B cell (primary cell): ENCODE results near the gene ARHGDIG. TPM values are rescaled to one million over a fixed set of nuclear protein-coding genes. Genes with fewer than 3 reads are reported as not detected.

Source experiments
- ATAC-seq: fragments of 200-7000 bp; cut with Tn5 transposase; one replicate; pipeline ENCODE4 v1.10.0; 2021; ENCODE audit warnings: low read depth, mild to moderate bottlenecking, moderate number of reproducible peaks, moderate library complexity
- CTCF ChIA-PET: fragments of 350-600 bp; sonication (Branson Sonifier 250); formaldehyde crosslinking; loops from one replicate; lab custom pipeline; 2021; ENCODE audit warnings: antibody characterized with exemption, inconsistent platforms; lab: Charles Lee
- POLR2A ChIA-PET: fragments of 350-600 bp; sonication (Branson Sonifier 250); formaldehyde crosslinking; loops from one replicate; lab custom pipeline; 2021; ENCODE audit warnings: antibody characterized with exemption; lab: Charles Lee
- DNase-seq: peaks from one replicate; pipeline ENCODE4 v3.0.0; 2013
- H2AFZ ChIP-seq: 2 replicates; pipeline ENCODE4 v1.6.1; 2012; ENCODE audit warnings: mild to moderate bottlenecking, low read depth, low read length; ENCODE audit not compliant: insufficient read depth, poor library complexity, severe bottlenecking
- H3K27ac ChIP-seq, 2 donors: 1 replicate in 1 of 2; 2 replicates in 1 of 2; pipeline ENCODE4 v1.5.1; 2012 to 2013; ENCODE audit warnings: low read length in 2 of 2, mild to moderate bottlenecking in 2 of 2, moderate library complexity in 1 of 2
- H3K27me3 ChIP-seq, 4 experiments: fragments of 200-600 bp in 1 of 4; sonication (generic) in 1 of 4; replicated peaks in 1 of 4; 1 replicate in 2 of 4; 2 replicates in 2 of 4; pipeline versions ENCODE4 v1.6.1 to v1.7.0; 2013 to 2016; ENCODE audit warnings: low read length in 3 of 4, mild to moderate bottlenecking in 2 of 4, mixed read lengths in 1 of 4, moderate library complexity in 1 of 4; ENCODE audit not compliant: insufficient read depth in 4 of 4, control insufficient read depth in 3 of 4; ENCODE audit errors: control extremely low read depth in 1 of 4
- H3K36me3 ChIP-seq, 2 experiments: replicated peaks in 1 of 2; 1 replicate in 1 of 2; 2 replicates in 1 of 2; pipeline versions ENCODE4 v1.6.1 to v1.7.1; 2013; ENCODE audit warnings: low read length in 1 of 2; ENCODE audit not compliant: insufficient read depth in 2 of 2, control insufficient read depth in 1 of 2; ENCODE audit errors: control extremely low read depth in 1 of 2, extremely low read depth in 1 of 2
- H3K4me1 ChIP-seq, 2 donors: fragments of 200-600 bp in 1 of 2; sonication (generic) in 1 of 2; 1 replicate in 1 of 2; 2 replicates in 1 of 2; pipeline versions ENCODE4 v1.5.1 to v1.6.1; 2013 to 2017; ENCODE audit warnings: low read length in 2 of 2; ENCODE audit not compliant: control insufficient read depth in 2 of 2, insufficient read depth in 2 of 2
- H3K4me2 ChIP-seq: replicated peaks from 2 replicates; pipeline ENCODE3; 2012; ENCODE audit warnings: mild to moderate bottlenecking, low read depth, low read length; ENCODE audit not compliant: poor library complexity, severe bottlenecking
- H3K4me3 ChIP-seq, 5 experiments: fragments of 200-600 bp in 1 of 5; sonication (generic) in 1 of 5; 1 replicate in 3 of 5; 2 replicates in 2 of 5; pipeline versions ENCODE4 v1.5.1 to v1.7.0; 2011 to 2016; ENCODE audit warnings: low read length in 4 of 5, mild to moderate bottlenecking in 4 of 5, low read depth in 2 of 5, control low read depth in 1 of 5, moderate library complexity in 1 of 5; ENCODE audit not compliant: insufficient read depth in 1 of 5; ENCODE audit errors: control extremely low read depth in 1 of 5, extremely low read depth in 1 of 5
- H3K79me2 ChIP-seq: fragments of 200-600 bp; sonication (generic); one replicate; pipeline ENCODE4 v1.6.0; 2016; ENCODE audit warnings: low read length; ENCODE audit not compliant: control insufficient read depth, insufficient read depth
- H3K9ac ChIP-seq: fragments of 200-600 bp; sonication (generic); 2 replicates; pipeline ENCODE4 v1.6.1; 2017; ENCODE audit warnings: mild to moderate bottlenecking, low read length, moderate library complexity
- H3K9me3 ChIP-seq, 3 donors: one replicate each; pipeline versions ENCODE4 v1.6.1 to v1.7.1; 2013; ENCODE audit warnings: low read length in 2 of 3; ENCODE audit not compliant: control insufficient read depth in 2 of 3, insufficient read depth in 1 of 3; ENCODE audit errors: control extremely low read depth in 1 of 3
- H4K20me1 ChIP-seq: 2 replicates; pipeline ENCODE4 v1.6.0; 2012; ENCODE audit warnings: mild to moderate bottlenecking, low read length; ENCODE audit not compliant: insufficient read depth, control insufficient read depth, poor library complexity, severe bottlenecking
- H3K27ac Mint-ChIP-seq: one replicate; pipeline ENCODE4 v1.8.0; 2021; ENCODE audit warnings: mixed read lengths
- H3K27me3 Mint-ChIP-seq: one replicate; pipeline ENCODE4 v1.8.0; 2021; ENCODE audit warnings: mixed read lengths
- H3K4me1 Mint-ChIP-seq: one replicate; pipeline ENCODE4 v1.8.0; 2021; ENCODE audit warnings: mixed read lengths
- H3K4me3 Mint-ChIP-seq: one replicate; pipeline ENCODE4 v1.8.0; 2021; ENCODE audit warnings: mixed read lengths
- H3K9me3 Mint-ChIP-seq: one replicate; pipeline ENCODE4 v1.8.0; 2022; ENCODE audit warnings: mixed read lengths; ENCODE audit not compliant: insufficient read depth
- EZH2 ChIP-seq: IDR thresholded peaks from 2 replicates; pipeline ENCODE4 v1.6.1; 2012; ENCODE audit warnings: borderline replicate concordance, low read depth, mild to moderate bottlenecking, moderate library complexity, low read length; ENCODE audit not compliant: insufficient read depth, poor library complexity, severe bottlenecking
- WGBS: methylation state at CpG from one replicate; pipeline ENCODE4 v1.1.5; 2013; ENCODE audit warnings: missing lambda C conversion rate; ENCODE audit not compliant: insufficient coverage; 5-methylcytosine and 5-hydroxymethylcytosine counted together
- intact Hi-C: fragments of 100-400 bp; cut with micrococcal nuclease; formaldehyde crosslinking; loops from one replicate; pipeline ENCODE4 v1.10.0; 2022
- polyA plus RNA-seq: library from polyadenylated mRNA; depleted of rRNA; stranded (reverse); fragments of >200 nt; gene quantifications from 2 replicates; pipeline ENCODE4 v1.2.3, GENCODE V29; 2012
- total RNA-seq, 2 donors: library from RNA; stranded (reverse); fragments of 120-200 nt in 1 of 2; gene quantifications; 1 replicate in 1 of 2; 2 replicates in 1 of 2; pipeline versions ENCODE4 v1.2.3 to v1.2.4, GENCODE V29; 2013 to 2022
- TF ChIP-seq, protein P1 (sequence below): fragments of 200-600 bp; IDR thresholded peaks from one replicate; pipeline ENCODE4 v1.8.0; 2022; ENCODE audit warnings: antibody characterized with exemption, mild to moderate bottlenecking

The ARHGDIG gene
- total and polyA plus RNA-seq, 2 donors (not counting 1 experiment from before 2014, with no cell fraction given), result 0.64 TPM; not detected in 1

DNA sequence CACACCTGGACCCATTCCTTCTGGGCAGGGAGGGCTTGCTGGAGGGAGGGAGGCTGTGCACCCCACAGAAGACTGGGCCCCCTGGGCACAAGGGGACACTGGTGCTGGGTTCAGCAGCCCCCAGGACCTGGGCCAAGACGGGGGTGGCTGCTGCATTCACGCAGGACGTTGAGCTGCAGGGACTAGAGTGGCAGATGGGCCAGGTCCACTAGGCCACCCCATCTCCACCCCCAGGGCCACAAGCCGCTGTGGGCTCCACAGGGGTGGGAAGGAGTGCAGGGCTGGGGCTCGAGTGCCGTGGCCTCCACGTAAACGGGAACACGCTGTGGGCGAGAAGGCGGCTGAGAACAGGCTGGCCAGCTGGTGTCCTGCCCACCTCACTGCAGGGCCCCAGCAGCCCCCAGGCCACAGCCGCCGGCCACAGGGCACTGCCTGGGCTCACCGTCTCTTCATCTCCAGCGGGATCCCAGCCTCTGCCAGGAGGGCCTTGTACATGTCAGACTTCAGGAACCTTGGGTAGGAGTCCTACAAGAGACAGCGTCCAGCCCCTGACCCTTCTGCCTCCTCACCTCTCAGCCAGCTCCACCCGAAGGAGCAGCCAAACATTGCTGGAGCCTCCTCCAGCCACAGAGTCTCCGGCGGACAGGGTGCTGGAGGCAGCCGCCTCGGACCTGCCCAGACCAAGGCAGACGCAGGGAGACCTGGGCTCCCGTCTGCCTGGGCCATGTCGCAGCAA lies 11.2 kb upstream of the ARHGDIG start:
- H3K4me1 ChIP-seq, result no peaks in the 10 kb centered on the region
- H3K36me3 ChIP-seq, result no peaks in the 10 kb centered on the region
- CTCF ChIA-PET, result no interaction called here
- H3K27ac ChIP-seq, result no peak overlapping the region
- ATAC-seq, result no peak
- H2AFZ ChIP-seq, result no peak overlapping the region
- no peaks in the 10 kb centered on the region for H3K9me3 ChIP-seq
- intact Hi-C loops, result no loop called here
- H3K4me2 ChIP-seq, result no peak overlapping the region
- POLR2A ChIA-PET, result no interaction called here
- Mint-ChIP-seq H3K4me3 (no peak overlapping the region), H3K4me1 (no peaks in the 10 kb centered on the region), H3K27ac (no peak overlapping the region), H3K9me3 (no peaks in the 10 kb centered on the region), H3K27me3 (peaks cover 4% of the 10 kb centered on the region)
- peaks cover 0 to 6% (median under 1%) of the 10 kb centered on the region in 4 experiments for H3K27me3 ChIP-seq
- no peaks in the 10 kb centered on the region for H3K79me2 ChIP-seq
- H3K9ac ChIP-seq, result no peak overlapping the region
- TF ChIP-seq, protein P1, sequence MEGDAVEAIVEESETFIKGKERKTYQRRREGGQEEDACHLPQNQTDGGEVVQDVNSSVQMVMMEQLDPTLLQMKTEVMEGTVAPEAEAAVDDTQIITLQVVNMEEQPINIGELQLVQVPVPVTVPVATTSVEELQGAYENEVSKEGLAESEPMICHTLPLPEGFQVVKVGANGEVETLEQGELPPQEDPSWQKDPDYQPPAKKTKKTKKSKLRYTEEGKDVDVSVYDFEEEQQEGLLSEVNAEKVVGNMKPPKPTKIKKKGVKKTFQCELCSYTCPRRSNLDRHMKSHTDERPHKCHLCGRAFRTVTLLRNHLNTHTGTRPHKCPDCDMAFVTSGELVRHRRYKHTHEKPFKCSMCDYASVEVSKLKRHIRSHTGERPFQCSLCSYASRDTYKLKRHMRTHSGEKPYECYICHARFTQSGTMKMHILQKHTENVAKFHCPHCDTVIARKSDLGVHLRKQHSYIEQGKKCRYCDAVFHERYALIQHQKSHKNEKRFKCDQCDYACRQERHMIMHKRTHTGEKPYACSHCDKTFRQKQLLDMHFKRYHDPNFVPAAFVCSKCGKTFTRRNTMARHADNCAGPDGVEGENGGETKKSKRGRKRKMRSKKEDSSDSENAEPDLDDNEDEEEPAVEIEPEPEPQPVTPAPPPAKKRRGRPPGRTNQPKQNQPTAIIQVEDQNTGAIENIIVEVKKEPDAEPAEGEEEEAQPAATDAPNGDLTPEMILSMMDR, result no peak
- no peak for TF ChIP-seq EZH2
- no peaks in the 10 kb centered on the region for H4K20me1 ChIP-seq
- DNase-seq, result no peak
- H3K4me3 ChIP-seq, result no peak overlapping the region
- 93% methylated on average over 20 of the region's 24 CpGs for WGBS
